Nephron progenitor cell (in vitro differentiated cells): ENCODE measurements around the gene OXSM.
A peak's percentile ranks its signal among the peaks of the same experiment; 100 is the strongest.

Experiments
- DNase-seq: peaks from one replicate; pipeline ENCODE4 v3.0.0; 2021
- H3K27ac Mint-ChIP-seq: 2 replicates; pipeline ENCODE4 v1.8.0; 2021; ENCODE audit warnings: mild to moderate bottlenecking, moderate library complexity, mixed read lengths
- H3K27me3 Mint-ChIP-seq: 2 replicates; pipeline ENCODE4 v1.8.0; 2021; ENCODE audit warnings: mild to moderate bottlenecking, low read depth, mixed read lengths; ENCODE audit not compliant: poor library complexity
- H3K36me3 Mint-ChIP-seq: 2 replicates; pipeline ENCODE4 v1.8.0; 2021; ENCODE audit warnings: low read depth, mixed read lengths
- H3K4me1 Mint-ChIP-seq: 2 replicates; pipeline ENCODE4 v1.8.0; 2021; ENCODE audit warnings: mixed read lengths
- H3K4me3 Mint-ChIP-seq: 2 replicates; pipeline ENCODE4 v1.8.0; 2021; ENCODE audit warnings: mild to moderate bottlenecking, moderate library complexity, mixed read lengths
- H3K9me3 Mint-ChIP-seq: 2 replicates; pipeline ENCODE4 v1.8.0; 2021; ENCODE audit warnings: mild to moderate bottlenecking, moderate library complexity, mixed read lengths
- TF ChIP-seq, protein P1 (sequence below): fragments of 200-600 bp; sonication (generic); IDR thresholded peaks from 2 replicates; pipeline ENCODE4 v1.5.0; 2021; ENCODE audit warnings: antibody characterized with exemption

OXSM gene

DNA sequence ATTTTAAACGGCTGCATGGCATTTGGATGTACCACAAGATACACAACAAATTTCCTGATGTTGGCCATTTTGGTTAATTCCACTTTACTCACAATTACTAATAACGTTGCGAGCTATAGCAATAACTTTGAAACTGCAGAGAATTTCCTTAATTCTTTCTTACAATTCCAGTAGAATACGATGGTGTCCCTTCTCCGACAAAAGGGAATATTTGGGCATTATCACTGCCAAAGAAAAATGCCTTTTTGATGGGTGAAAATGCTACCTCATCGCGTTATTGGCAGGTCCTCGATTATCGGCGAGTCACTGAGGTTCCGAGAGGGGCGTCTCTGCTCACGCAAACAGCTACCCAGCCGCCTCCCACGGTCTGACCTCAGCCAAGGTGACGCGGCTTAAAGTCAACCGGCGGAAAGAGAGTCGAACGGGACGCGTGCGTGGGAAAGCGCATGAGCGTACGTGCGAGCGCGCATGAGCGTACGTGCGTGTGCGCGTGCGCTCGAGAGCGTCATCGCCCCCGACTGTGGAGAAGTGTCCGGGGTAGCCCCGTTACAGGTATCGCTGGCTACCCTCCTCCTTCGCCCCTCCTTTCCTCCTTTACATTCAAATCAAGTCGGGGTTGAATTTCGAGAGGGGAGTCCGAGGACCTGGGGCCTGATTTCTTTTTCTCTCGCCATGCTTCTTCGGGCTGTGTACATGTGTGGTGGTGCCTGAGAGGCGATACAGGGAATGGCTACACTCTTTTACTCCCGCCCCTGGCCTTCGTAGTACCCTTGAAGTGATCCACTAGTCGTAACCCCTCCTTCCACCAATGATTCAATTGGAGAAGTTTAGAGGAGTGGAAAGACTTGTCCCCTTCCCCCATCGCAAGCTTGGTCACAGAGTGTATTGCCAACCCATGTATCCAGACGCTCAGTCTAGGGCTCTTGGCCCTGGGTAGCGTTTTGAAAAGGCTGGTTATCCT is at the start of gene OXSM:
TSS of gene OXSM (plus strand) at position 495 of the 961 bp plus-strand sequence. CDS start 931 bp downstream, outside the sequence.
- no peaks in the 10 kb centered on the region for H3K9me3 Mint-ChIP-seq
- DNase-seq = peak; percentile 79
- H3K4me3 Mint-ChIP-seq = peak within 1 kb of the TSS; percentile 91
- peaks cover 32% of the 10 kb centered on the region for H3K4me1 Mint-ChIP-seq
- H3K27me3 Mint-ChIP-seq = no peaks in the 10 kb centered on the region
- H3K36me3 Mint-ChIP-seq = peaks cover 31% of the 10 kb centered on the region
- TF ChIP-seq, protein P1, sequence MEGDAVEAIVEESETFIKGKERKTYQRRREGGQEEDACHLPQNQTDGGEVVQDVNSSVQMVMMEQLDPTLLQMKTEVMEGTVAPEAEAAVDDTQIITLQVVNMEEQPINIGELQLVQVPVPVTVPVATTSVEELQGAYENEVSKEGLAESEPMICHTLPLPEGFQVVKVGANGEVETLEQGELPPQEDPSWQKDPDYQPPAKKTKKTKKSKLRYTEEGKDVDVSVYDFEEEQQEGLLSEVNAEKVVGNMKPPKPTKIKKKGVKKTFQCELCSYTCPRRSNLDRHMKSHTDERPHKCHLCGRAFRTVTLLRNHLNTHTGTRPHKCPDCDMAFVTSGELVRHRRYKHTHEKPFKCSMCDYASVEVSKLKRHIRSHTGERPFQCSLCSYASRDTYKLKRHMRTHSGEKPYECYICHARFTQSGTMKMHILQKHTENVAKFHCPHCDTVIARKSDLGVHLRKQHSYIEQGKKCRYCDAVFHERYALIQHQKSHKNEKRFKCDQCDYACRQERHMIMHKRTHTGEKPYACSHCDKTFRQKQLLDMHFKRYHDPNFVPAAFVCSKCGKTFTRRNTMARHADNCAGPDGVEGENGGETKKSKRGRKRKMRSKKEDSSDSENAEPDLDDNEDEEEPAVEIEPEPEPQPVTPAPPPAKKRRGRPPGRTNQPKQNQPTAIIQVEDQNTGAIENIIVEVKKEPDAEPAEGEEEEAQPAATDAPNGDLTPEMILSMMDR = no peak
- peak within 1 kb of the TSS; percentile 97 for H3K27ac Mint-ChIP-seq

DNA sequence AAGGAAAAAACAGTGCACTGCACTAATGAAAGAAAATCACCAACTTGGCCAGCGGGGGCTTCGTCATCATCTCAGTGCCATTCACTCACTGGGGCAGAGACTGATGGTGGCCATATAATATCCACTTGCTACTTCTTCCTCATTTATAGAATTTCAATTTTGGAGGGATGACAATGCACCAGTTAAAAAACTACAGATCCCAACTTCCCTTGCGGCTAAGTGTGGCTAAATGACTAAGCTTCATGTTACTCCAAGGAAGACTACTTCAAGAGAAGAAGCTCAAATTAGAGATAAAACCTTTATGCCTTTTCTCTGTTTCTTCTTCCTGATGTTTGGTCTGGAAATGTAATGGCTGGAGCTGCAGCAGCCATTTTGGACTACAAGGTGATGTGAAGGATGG is 45.4 kb upstream of the OXSM start:
- TF ChIP-seq, protein P1 = no peak
- Mint-ChIP-seq H3K4me3 (no peak overlapping the region), H3K36me3 (peaks cover 37% of the 10 kb centered on the region)

DNA sequence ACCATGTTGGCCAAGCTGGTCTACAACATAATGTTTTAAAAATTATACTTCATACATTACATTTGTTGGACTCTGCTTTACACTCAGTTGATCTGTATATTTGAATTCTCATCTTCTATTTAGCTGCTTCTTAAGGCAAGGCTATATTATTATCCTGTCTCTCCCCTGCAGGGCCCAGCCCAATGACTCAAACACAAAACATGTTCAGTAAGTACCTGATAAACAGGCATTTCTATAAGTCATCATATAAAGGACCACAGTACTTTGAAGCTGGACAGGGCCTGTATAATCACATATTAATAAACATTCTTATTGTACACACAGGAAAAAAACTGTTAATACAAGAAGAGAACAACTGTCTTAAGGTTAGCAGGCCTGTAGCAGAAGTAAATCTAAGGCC is 42.9 kb upstream of the OXSM start:
- peaks cover 4% of the 10 kb centered on the region for H3K4me1 Mint-ChIP-seq
- no peaks in the 10 kb centered on the region for H3K27me3 Mint-ChIP-seq
- no peaks in the 10 kb centered on the region for H3K9me3 Mint-ChIP-seq
- H3K27ac Mint-ChIP-seq = no peak overlapping the region
- TF ChIP-seq, protein P1 = no peak
- H3K36me3 Mint-ChIP-seq = peaks cover 60% of the 10 kb centered on the region
- H3K4me3 Mint-ChIP-seq = no peak overlapping the region
- DNase-seq = no peak

More for the DNA sequence above, 45.4 kb upstream of the OXSM start:
- H3K4me1 Mint-ChIP-seq = no peaks in the 10 kb centered on the region
- H3K9me3 Mint-ChIP-seq = no peaks in the 10 kb centered on the region
- no peak for DNase-seq
- no peaks in the 10 kb centered on the region for H3K27me3 Mint-ChIP-seq
- no peak overlapping the region for H3K27ac Mint-ChIP-seq

DNA sequence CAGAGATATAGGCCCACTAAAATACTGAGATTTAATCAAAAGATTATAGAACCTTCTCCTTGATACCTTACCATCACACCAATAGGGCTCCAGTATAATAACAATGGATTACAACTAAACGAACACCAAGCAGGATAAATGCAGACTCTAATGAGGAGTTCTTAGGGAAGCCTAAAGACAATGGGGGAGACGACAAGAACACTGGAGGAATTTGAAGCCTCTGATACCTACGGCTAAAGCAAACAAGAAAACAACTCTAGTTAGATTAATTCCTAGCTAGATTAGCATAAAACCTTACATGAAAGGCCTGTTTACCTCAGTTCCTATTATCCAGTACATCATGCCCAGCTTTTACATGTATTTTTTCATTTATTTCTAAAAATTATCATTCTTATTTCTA is 41.7 kb upstream of the OXSM start:
- Mint-ChIP-seq H3K27me3 (no peaks in the 10 kb centered on the region), H3K36me3 (peaks cover 60% of the 10 kb centered on the region), H3K27ac (no peak overlapping the region), H3K4me3 (no peak overlapping the region), H3K9me3 (no peaks in the 10 kb centered on the region), H3K4me1 (peaks cover 4% of the 10 kb centered on the region)
- TF ChIP-seq, protein P1 = no peak
- DNase-seq = no peak

DNA sequence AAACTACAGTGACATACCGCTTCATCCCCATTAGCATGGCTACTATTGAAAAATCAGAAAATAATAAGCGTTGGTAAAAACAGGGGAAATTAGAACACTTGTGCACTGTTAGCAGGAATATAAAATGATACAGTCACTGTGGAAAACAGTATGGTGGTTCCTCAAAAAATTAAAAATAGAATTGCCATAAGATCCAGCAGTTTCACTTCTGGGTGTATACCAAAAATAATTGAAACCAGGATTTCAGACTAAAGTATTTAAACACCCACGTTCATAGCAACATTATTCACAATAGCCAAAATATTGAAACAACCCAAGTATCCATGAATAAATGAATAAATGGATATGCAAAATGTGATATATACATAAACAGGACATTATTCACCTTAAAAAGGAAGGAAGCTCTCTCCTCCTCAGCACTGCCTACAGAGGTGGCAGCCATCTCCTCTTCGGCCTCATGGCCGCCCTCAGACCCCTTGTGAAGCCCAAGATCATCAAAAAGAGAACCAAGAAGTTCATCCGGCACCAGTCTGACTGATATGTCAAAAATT is 40.8 kb upstream of the OXSM start:
- no peaks in the 10 kb centered on the region for H3K27me3 Mint-ChIP-seq
- no peak for DNase-seq
- H3K36me3 Mint-ChIP-seq = peaks cover 53% of the 10 kb centered on the region
- H3K4me1 Mint-ChIP-seq = peaks cover 4% of the 10 kb centered on the region
- TF ChIP-seq, protein P1 = no peak
- no peak overlapping the region for H3K27ac Mint-ChIP-seq
- H3K4me3 Mint-ChIP-seq = no peak overlapping the region
- no peaks in the 10 kb centered on the region for H3K9me3 Mint-ChIP-seq
